ENCODE results near the gene QARS1.

- TF ChIP-seq SUZ12 (IDR thresholded peaks at IDR 0.05) (no peak), LEF1 (IDR thresholded peaks at IDR 0.05; ENCODE audit: borderline replicate concordance) (no peak), ZNF384 (IDR thresholded peaks at IDR 0.05) (no peak), SP1 (IDR thresholded peaks at IDR 0.05) (no peak), CTBP1 (IDR thresholded peaks at IDR 0.05; ENCODE audit: borderline replicate concordance) (no peak), HDGF (IDR thresholded peaks at IDR 0.05; ENCODE audit: borderline replicate concordance) (no peak), TARDBP (IDR thresholded peaks at IDR 0.05) (no peak), PKNOX1 (IDR thresholded peaks at IDR 0.05) (no peak), FOXM1 (IDR thresholded peaks at IDR 0.05; ENCODE audit: borderline replicate concordance) (no peak), NFRKB (IDR thresholded peaks at IDR 0.05) (no peak), ELF4 (IDR thresholded peaks at IDR 0.05) (no peak), BHLHE40 (IDR thresholded peaks at IDR 0.05; ENCODE audit: borderline replicate concordance) (no peak), FOXA1 (IDR thresholded peaks at IDR 0.05) (no peak)
Measured at GRCh38 chr3:49120096-49120437, 15.5 kb upstream of the QARS1 start.

All from HEK293T (cell line).